Activated CD8-positive, alpha-beta memory T cell treated with anti-CD3 and anti-CD28 coated beads, Interleukin-2, amount 50 U/mL, for 1 hour (primary cell): ENCODE measurements around the gene LVRN.

Experiments used
- DNase-seq: peaks from one replicate; pipeline ENCODE4 v3.0.0-alpha.2; 2020; ENCODE audit errors: extremely low read depth

LVRN gene

DNA sequence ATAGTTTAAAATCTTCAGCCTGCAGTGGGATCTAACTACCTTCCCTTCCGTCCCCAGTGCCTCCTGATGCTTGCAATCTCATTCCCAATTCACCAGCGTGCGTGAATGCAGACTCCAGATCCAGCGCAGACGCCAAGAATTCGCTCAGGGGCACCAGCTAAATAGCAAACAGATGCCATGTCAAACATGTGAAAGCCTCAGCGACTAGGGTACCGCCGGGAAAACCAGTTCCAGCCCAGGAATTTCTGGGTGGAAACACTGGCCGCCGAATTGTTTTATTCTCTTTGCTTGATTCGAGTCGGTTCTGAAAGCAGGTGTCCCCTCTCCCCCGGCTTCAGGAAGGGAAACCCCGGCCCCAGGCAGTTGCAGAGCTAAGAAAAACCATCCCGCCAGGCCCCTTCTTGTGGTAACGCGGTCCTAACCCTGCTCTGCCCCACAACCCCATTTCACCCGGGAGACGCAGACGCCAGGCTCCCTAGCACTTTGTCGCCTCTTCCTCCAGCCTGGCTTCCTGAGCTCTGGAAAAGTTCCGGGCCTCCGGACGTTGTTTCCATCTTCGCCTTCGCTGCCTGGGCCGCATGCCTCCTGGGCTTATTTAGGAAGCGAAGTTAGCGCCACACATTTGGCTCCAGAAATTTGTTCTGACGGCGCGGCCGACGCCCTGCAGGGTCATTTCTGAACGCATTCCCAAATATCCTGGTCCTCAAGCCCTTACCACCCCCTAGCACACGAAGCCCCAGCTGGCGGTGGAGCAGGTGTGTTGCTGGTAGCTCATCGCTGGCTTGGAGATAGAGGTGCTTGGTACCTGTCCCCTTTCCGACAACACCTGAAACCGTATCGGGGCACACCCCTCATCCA lies 665 bp upstream of the LVRN start:
- no peak for DNase-seq

- no peak for DNase-seq
Measured at GRCh38 chr5:115962565-115963402, 509 bp downstream of the LVRN start.

DNA sequence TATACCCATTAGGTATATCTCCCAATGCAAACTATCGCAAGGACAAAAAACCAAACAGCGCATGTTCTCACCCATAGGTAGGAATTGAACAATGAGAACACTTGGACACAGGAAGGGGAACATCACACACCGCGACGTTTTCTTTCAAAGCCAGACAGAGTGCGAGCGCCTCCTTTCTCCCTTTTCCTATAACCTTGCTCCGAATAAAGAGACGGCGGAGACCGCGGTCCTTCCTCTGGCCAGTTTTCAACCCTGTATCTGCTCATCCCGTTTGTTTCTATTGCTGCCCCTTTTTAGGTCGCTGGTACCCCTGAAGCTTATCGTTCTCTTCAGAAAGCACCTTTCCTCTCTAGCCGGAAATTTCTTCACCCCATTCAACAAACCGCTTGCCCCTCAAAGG lies 1.3 kb downstream of the LVRN start:
- no peak for DNase-seq

DNA sequence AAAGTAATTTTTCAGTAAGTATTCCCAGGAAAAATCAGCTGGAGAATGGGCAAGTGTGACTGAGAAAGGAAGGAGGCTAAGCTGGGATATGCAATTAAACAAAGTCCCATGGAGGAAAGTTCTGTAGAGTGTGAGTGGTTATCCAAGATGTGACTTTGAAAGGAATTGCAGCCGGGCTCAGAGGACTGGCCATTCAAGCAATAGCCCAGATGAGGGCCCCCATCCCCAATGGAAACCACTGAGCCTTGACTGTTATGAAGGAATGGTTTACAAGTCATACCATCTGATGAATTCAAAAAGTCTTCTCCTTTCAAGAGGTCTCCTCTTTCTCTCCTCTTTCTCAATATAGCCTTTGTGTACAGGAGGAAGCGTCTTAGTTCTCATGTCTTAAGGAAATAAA lies 6.5 kb downstream of the LVRN start:
- DNase-seq = no peak

DNA sequence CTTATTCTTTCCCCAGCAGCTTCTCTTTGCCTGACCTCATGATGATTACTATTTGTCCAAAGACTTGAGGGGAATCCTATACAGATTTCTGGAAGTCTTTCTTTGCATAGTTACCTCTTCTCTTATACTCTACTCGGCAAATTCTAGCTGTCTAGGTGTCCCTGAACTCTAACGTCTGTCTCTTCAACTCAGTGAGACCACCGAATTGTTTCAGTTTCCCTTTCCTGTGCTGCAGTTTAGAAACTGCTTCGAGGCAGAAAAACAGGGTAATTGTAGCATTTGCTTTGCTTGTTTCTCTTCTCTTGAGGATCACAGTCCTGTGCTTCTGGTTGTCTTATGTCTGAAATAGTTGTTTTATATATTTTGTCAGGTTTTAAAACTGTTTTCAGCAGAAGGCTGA lies 14.8 kb downstream of the LVRN start:
- no peak for DNase-seq

DNA sequence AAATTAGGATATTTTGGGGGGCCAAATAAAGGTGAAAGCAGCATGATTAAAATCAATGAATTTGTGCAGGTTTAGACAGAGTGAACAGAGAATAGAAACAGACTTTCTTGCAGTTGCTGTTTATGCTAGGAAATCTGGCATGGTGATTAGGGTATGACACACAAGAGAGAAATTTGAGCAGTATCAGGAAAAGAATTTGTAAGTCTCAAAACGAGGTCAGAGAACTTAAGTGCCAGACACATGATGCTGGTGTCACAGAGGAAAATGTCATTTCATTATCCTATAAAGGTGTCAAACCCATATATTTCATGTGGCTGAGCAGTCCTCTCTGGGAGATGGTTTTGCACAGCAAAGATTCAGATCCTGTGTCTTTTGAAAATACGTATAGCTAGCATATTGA lies 15.7 kb downstream of the LVRN start:
- DNase-seq = no peak

DNA sequence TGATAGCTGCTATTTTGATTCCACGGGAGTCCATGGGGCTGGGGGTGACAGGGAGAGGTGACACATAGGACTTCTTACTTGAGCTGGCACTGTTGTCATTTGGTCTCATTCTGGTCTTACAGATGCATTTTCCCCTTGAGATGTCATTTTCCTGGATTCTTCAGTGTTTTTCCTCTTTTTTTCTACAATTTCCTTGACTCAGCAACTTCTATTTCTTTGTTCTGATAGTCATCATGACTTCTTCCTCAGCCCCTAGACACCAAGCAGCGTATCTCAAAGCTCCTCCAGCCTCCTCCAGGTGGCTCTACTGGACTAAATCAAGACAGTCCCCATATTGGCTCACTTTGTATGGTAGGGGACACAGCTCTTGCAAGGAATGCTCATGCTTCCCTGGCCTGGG lies 16.5 kb downstream of the LVRN start:
- DNase-seq = no peak

DNA sequence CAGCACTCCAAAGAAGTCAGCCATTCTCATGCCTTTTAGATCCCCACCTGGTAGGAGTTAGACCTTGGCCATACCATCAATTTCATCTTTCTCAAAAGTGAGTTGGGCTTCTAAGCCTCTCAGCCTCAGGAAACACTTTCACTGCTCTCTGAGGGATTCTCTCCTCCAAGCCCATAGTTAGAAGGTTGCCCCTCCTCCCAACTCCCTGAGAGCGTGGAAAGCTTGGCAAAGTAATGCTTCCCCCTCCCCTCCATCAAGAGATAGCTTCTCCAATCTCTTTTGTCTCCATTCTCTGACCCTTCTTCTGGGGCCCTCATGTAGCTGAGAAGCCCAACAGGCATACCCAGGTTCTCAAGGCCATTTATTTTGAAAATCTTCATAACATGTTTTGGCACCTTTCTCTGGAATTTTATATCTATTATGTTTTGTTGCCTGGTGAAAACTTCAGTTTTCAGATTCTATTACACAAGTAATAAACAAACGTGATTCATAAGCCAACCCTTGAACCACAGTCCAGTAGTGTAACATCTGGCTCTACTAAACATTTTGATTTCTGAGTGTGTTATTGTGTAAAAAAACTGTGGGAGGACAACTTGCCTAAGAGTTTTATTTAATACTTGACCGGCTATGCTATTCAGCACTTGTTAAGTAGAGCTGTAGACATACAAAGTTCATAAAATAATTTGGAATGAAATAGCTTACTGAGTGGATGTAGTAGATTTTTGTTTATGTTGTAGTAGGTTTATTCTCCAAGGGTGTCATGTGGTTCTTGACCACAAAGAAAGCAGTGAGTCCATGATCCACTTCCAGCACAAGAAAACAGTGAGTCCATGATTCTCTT lies 17.1 kb downstream of the LVRN start:
- DNase-seq = no peak

DNA sequence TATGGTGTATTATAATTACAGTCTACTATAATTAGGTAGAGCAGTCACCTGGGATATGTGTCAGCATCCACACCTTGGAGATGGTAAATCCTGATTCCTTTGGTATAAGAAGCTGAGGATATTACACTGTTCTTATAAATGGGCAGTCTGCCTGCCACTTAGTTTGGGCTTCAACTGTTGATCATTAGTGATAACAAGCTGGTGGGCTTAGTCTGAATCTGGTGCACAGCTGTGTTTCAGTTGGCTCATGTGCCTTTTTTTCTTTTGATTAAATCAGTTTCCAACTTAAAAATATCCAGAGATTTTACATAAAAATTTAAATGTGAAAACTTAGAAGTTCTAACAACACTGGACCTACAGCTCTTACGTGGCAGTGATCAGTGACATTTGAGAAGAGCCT lies 21.2 kb downstream of the LVRN start:
- no peak for DNase-seq

GRCh38 chr5:115985802-115986757 lies 23.8 kb downstream of the LVRN start:
- DNase-seq = no peak

DNA sequence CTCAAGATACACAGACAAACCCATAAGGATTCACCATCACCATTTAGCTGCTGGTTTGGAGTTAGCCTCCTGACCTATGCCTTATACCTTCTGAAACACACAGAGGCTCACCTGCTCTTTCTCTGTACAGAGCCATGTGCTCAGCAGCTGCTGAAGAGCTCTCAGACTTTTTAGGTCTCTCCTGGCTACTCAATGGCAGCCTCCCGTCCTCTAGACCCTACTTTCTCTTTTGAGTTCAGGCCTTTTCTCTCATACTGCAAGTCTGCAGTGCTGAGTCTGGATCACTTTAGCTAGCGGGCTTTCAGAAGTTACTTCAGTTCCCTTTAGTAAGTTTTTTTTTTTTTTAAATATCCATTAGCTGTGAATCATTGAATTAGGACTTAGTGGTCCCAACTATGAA lies 25.7 kb downstream of the LVRN start:
- no peak for DNase-seq

DNA sequence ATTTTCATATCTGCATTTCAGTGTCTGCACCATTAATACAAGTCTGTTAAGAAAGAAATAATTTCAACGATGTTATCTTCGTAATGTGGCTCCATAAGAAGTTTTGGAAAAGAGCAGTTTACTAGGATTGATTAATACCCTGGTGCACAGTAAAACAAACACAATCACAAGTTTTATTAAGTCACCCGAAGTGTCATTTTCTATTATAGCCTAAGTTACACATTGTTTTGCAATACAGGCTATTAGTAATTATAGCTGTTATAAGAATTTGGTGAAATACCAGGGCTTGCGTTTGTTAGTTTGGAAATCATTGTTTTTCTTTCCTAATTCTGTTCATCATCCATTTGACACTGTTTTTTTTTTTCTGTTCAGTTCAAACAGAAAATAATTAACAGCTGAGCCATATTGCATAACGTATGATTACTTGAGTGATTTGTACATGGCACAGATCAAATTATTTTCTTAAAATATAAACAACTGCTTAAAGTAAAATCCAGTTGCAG lies 30.6 kb downstream of the LVRN start:
- no peak for DNase-seq

DNA sequence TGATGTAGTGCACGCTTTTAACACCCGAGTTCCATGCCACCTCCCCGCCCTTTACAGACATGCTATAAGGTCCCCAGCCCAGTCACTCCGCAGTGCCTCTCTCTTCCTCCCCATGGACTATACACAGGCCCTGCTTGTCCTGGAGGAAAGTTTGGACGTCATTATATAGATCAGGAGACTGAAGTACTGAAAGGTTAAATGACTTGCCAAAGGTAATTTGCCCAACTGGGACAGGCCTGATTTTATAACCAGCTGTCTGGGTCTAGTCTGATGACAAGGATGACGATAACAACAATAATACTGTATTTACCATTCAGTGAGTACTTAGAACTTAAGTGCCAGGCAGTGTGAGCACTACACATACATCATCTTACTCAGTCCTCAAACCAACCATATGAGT lies 33.1 kb downstream of the LVRN start:
- DNase-seq = no peak

DNA sequence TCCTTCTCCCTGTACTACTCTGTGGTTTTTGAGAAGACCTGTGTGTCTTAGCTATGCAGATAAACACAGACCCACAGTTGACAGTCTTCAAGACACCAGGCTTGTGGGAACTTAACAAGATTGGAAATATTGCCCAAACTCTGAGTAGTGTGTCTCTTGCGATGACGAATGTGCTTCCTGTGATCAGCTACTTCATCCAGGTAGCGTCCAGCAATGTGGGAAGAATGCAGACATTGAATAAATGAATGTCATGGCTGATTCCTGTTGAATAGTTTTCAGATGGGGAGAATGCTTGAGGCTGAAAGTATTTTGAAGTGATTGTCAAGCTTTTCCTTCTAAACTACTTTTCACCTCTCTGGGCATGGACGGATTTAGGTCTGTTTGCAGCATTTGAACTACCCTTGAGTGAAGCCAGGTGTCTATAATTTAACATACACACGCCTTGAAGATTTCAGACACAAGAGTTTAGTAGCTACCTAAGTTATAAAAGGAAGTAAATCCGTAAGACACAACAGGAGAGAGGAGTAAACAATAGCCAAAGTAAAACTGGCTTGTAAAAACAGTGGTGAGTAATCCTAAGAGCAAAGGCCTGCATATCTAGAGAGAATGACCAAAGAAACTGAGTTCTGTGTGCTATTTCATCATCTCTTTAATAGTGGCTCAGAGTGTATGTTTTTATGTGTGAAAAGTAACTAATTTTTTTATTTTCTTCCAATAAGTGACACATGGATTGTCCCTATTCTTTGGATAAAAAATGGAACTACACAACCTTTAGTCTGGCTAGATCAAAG lies 40.0 kb downstream of the LVRN start:
- no peak for DNase-seq

DNA sequence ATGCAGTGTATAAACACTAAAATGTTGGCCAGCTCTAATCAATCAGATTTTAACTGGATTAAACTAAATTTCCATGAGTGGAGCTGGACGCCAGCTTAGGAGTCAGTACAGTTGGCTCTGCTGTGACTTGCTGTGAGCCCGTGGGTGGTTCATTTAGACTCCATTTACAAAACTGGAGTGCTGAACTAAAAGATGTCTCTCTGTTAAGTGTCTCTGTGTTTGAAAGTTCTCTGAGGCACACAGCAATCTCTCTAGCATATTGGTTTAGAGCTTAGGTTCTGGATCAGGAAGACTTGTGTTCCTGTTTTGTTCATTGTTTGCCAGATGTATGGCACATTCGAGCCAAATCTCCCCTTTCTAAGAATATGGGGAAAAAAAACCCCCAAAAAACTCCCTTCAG lies 42.0 kb downstream of the LVRN start:
- no peak for DNase-seq

GRCh38 chr5:116009806-116010205 lies 47.5 kb downstream of the LVRN start:
- no peak for DNase-seq

GRCh38 chr5:116011046-116011445 lies 48.8 kb downstream of the LVRN start:
- DNase-seq = no peak

- DNase-seq = no peak
Measured at GRCh38 chr5:116013207-116013785, 51.0 kb downstream of the LVRN start.

- no peak for DNase-seq
Measured at GRCh38 chr5:116013936-116014335, 51.7 kb downstream of the LVRN start.

GRCh38 chr5:116023619-116024018 lies 61.3 kb downstream of the LVRN start:
- no peak for DNase-seq
